ENCODE measurements around the gene AUTS2.

Gene AUTS2

DNA sequence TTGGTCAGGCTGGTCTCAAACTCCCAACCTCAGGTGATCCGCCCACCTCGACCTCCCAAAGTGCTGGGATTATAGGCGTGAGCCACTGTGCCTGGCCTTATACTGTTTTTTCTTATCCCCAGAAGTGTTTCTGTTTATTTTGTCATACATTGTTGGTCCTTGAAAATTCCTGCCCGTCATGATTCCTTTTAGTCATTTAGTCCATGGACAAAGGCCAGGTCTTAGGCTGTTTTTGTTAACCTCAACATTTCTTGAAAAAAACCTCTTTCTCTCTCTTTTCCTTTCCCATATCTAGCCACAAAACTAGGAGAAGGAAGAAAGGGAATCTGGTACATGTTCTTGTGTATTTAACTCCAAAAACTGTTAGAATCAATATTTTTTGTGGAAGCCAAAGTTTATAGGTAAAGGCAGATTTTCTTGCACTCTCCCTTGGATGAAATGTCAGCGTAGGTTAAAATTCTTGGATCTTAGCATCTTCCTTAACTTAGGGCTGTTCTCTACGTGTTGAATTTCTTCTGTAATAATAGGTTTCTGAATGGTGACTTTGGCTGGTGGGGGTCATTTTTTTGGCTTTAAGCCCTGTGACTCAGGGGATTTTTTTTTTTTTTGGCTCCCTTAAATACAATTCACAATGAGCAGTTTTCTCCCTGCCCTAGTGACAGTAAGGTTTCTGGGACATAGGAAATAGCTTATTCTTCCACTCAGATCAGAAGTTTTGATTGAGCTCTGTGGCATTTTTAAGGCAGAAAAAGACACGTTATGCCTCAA is 500.8 kb downstream of the AUTS2 start:
- DNase-seq: no peak

DNA sequence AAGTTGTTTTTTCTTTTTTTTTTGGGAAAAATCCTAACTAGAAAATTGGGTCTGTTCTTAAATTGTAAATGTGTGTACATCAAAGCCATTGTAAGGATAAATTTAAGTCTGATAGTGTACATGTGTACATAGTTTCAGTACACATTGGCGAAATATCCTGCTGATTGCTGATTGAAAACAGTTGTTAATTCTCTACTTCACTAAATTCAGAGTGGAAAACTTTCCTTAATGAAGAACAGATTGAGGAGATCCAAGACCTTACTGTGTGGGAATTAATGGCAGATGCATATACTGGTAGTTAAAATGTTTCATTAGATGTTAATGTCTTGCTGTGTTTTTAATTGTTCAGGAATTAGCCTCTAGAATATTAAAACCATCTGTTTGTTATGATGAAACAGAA is 506.0 kb downstream of the AUTS2 start:
- no peak for DNase-seq

DNA sequence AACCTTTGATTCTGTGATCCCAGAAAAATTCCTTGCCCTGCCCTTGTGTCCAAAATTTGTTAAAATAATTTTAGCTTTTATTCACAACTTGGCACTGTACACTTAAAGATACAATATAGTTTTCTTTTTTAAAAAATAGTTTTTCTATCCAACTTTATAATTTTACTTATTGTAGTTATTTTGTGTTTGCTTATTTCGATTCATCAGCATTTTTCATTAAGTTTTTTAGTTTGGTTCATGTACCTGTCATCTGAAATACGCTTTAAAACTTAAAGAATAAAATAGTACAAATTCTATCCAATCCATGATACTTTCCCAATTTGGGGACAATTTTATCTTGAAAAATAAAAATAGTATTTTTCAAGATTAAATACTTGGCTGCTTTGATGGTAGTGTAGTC is 514.8 kb downstream of the AUTS2 start:
- no peak for DNase-seq

DNA sequence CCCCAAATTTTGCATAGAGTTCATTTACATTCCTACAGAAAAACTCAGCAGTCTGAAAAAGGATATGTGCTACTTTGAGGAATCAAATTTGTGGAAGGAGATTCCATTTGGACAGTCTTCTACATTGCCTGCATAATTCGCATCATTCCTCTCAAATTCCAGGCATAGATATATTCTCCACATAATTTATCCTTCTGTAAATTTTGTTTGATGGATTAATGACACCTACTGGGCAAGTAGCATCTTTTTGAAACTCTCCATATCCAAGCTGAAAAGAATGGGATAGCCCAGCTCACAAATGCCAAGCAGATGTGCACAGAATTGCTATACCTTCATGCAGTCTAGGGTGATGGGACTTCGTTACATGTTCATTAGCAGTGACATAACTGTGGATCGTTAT is 515.3 kb downstream of the AUTS2 start:
- no peak for DNase-seq

DNA sequence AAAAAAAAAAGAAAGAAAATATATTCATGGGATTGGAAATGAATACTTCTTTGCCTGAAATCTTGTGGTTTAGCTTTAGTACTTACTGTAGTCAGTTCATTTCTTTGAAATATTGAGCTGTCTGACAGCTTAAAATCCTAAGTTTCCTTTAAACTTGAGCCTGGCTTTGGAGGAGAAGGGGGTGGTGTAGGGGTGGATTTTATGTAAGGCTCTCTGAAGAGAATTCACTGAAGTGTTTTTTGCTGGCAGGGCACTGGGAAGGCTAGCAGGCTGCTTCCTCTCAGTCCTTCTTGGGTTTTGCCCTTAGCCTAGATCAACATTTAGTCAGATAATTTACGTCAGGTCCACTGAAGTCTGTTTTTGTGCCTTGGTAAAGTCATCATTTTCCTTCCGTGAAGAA is 516.5 kb downstream of the AUTS2 start:
- no peak for DNase-seq

DNA sequence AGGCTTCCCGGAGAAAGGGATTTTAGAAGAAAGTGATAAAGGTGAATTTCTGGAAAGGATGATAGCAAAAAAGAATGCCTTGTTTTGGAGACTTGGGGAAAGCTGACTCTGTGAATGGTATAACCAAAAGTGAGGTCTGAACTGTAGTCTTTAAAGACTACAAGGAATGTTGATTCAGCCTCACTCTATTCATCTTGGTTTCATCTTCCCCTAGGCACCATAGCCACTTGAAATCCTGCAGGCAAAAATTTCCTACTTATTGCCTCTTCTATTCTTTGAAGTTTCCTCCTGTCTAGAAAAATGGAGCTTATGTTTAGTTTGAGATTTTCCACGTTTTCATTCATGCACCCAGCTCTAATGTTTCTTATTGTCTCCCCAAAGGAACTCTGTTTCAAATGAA is 518.0 kb downstream of the AUTS2 start:
- DNase-seq: no peak

DNA sequence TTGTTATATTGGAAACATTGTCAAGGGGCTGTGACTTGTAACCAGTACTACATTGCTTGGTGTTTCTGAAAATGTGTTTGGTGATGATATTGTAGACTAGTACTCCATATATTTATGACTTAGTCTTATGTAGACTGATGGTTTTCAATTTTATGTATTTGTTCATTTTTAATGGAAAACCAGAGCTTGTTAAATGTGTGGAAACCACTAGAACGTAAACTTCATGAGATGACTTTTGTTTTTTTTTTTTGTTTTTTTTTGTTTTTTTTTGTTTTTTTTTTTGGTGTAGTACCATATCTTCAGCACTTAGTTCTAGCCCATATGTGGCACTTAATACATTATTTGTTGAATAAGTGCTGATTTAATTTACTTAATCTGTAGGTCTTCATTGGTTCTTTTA is 518.6 kb downstream of the AUTS2 start:
- DNase-seq: no peak

DNA sequence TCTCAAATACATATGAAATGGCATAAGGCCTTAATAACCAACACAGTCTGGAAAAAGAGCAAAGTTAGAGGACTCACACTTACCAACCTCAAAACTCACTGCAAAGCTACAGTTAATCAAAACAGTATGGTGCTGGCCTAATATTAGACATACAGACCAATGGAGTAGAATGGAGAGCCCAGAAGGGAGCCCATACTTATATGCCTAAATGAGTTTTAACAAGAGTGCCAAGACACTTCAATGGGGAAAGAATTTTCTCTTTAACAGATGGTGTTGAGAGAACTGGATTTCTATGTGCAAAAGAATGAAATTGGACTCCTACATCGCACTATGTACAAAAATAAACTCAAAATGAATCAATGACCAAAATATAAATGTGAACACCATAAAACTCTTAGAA is 522.6 kb downstream of the AUTS2 start:
- no peak for DNase-seq

DNA sequence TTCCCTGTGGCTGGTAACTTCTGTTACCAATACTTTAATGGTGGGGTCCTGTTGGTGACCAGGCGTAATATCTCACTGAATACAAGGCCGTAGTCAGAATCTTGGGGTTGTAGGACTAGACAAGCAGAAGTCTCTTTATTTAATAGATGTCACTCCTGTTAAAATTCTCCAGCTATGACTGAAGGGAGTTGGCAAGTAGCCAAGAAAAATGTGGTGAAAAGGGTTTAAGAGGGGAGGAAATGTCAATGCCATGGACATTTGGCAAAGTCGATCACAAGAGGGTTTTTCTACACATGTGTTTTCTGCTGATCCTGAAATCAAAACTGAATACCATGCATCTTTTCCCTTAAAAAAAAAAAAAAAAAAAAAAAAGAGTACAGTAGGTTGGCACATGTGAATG is 533.5 kb downstream of the AUTS2 start:
- DNase-seq: no peak

DNA sequence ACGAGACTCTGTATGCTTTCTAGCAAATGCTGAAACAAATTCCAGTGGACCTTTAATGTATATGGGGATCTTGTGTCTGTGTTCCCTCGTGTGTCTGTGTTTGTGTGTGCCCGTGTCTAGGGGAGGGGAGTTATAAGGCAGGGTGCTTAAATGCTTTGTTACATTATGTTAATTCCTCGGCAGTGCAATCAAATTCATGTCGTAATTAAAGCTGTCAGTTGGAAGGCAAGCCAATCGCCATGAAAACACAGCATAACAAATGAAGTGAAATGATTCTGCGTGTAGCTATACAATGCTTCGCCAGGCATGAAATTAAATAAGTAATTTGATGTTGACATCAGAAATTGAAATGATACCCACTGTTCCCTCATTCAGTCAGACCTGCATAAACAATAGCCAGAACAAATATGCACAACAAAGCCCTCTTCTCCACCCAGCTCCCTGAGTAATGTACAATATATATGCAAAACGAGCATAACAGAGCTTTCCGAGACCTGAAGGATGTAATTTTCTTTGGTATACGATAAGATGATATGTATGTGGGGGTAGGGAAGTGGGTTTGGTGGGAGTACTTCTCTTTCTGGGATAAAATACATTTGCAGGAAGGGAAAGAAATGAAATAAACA is 534.1 kb downstream of the AUTS2 start:
- DNase-seq: no peak

DNA sequence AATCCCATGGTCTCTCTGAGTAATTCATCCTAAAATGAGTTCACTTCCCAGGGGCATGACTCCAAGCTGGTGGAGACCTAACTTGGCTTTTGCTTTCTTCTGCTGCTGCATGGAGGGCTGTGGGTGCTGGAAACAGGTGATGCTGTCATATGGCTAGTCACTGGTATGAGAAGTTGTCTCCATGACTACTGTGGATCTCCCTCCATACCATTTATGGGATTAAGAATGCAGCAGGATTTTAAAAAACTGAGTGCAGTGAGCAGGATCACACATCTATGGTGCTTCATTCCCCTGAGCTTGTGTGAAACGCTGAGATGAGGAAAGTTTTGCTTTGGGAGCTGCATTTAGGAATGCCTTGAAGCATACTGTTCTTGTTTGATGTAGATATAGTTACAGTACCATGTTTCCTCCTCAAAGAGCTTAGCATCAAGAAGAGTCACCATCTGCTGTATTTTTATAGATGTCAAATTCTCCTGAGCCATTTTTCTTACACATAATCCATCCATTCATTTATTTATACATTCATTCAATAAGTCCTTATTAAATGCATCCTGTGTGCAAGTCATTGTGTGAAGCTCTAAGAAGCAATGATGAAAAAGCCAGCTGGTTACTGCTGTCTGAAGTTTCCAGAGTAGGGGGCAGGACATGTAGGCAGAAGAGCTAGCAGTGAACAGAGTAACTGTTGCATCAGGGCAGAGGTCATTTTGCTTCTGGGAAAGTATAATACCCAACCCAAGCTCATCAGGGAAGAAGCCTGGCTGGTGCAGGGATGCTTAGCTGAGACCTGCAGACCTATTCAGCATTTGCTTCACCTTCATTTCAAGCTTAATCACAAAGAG is 534.8 kb downstream of the AUTS2 start:
- DNase-seq: no peak

DNA sequence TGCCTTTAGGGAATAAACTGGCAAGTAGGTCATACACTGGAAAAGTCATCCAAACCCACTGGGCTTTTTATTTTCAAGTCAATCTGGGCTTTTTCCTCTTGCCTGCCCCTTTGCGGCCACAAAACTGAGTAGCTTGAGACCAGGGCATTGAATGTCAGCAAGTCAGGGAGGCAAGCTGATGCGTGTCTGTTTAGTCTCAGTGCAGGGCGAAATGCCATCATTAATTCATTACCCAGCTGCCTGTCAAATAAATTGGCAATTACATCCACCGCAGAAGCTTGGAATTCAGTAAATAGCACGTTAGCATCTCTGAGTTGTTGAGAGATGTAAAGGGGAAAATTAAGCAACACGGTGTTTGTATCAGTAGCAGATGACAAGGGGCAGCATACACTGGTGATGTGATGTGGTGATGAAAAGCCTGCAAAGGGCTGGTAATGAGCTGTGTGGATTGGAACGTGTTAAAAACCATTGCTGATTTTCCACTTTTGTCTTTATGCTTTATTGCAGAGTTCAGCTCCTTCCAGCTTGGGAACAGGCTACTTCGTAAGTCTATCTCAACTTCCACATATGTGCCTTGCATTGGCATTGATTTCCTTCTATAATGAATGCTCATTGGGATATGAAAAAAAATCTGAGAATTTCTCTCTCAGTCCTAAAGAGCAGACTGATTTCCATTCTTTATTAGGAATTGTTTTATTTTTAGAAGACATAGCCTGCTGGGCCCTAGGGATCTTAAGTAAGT is 535.9 kb downstream of the AUTS2 start:
- no peak for DNase-seq

DNA sequence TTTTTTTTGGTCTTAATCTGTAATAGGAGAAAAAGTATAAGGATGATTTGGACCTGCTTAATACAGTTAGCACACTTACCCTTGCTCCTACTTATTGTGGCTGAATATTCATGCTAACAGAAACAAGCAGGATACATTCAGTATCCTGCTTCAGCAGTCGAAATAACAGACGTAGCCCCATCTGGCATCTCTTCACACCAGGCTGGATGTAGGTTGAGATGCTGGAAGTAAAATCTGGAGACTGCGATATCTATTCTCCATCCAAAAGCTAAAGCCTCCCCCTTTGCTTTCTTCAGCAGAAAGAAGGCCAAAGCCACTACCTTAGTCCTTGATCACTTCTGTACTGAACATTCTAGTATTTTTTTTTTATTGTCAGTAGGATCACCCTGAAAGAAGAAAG is 537.4 kb downstream of the AUTS2 start:
- no peak for DNase-seq

DNA sequence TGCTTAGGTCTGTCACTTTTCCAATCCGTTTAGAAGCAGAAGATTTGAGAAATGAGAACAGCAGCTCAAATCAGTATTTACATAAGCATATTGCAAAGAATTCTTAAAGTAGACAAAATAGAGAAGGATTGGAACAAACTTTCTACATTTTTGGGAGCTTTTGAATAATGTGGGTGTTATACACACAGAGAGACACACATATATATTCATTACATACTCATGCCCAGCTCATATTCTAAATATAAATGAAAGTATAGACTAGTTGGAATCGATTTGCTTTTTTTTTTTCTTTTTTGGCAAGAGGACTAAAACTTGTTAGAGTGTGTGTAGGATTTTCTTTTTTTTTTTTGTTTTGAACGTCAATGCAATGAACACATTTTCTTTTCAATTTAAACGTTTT is 538.9 kb downstream of the AUTS2 start:
- no peak for DNase-seq

DNA sequence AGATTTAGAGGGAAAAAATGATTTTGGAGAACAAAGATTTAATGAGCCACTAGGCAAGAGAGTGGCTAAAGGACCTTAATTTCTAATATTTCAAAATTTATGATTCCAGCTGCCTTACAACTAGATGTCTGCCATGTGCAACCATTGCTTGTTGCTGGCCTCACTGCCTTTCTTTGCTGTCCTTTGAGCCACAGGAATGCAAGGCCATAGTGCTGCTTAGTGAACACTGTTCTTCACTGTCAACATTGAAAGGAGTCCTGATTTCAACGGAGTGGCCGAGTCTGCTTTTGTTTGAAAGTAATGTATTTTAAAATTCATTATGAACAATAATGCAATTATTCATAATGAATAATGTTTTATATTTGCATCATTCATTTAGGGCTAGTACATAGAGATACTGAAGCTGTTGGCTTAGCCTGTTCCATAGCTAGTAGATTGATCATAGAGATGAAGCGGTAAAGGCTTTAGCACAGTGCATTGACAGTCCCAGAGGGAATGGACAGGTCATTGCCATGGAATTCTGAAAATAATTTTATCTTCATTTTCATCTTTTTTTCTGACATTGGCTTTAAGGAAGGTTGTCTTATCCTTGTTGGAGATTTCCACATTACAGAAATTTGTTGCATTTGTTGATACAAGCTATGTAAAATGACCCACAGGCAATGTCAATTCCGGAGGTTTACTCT is 544.1 kb downstream of the AUTS2 start:
- no peak for DNase-seq

DNA sequence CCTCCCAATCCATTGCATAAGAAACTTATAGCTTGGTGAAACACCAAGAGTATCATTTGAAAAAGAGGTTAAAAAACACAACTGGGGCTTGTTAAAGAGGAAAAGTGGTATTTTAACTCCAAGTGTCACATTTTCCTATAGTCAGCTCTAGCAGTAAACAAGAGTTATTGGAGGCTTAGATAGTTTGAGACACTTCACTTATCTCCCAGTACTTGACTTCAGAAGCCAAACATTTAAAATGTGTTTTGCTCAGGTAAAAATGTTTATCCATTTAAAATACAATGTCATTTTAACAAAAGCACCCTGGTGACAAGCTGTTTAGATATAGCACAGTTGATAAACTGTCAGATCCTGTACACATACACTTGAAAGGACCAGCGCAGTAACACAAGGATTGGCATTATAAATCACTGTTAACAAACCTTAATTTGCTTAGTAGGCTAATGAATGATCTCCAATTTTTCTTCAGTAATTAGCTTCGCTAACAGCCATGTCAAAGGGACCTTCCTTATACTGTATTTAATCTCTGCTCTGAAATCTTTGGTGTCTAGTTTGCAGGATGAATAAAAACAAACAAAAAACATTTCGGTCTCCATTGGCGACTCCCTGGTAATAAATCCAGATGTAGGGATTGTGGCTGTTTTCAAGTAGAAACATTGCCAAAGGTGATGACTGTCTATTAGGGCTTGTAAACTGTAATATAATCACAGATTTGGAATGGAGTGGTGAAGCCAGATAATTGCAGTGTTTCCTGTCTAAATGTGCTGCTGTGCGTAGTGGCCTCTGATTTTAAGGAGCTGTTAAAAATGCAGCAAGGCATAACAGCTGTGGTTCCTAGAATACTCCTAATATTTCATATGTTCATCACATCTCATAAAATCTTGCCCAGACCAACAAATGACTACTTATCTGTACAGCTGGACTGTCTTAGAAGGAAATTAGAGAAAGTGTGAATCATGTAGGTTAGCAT is 545.1 kb downstream of the AUTS2 start:
- no peak for DNase-seq

DNA sequence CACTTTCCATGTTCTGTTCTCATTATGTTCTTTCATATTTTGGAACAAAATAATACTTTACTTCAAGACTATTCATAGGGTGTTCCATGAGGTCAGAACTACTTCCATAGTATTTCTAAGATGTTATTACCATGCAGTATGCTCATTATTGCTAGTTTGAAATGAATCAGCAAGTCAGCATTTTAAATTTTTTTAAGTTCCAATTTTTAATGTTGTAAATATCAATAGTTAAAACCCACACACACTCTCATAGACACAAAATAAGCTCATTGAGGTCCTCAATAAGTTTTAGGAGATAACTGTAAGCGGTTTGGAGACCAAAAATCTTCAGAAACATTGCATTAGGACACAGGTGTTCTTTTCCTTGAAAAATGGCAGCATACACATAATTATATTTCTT is 550.7 kb downstream of the AUTS2 start:
- no peak for DNase-seq

DNA sequence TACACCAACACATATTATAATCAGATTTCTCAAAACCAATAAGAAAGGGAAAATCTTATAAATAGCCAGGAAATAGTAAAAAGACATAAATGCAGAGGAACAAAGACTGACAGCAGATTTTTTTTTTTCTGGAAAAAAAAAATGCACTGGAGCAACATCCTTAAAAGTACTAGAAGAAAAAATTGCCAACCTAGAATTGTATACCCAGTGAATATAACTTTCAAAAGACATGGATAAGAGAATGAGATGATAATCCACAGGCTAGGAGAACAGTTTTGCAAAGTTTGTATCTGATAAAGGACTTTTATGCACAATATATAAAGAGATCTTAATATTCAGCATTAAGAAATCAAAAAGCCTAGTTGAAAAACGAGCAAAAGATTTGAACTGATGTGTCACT is 554.0 kb downstream of the AUTS2 start:
- no peak for DNase-seq

DNA sequence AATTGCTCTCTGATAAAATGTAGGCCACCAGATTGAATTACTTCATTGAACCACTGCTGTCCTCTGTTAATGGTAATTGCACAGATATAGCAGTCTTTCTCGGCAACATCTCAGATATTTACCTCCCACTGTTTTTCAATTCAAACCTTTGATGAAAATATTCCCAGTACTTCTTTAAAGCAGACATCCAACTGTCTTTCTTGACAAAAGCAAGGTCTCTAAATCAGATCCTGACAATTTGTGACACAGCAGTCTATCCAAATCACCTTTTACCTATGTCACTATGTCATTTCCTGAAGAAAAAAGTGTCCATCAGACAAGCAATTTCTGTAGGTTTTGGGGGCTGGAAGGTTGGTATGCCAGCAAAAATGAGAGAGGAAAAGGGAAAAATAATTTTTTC is 555.7 kb downstream of the AUTS2 start:
- no peak for DNase-seq

DNA sequence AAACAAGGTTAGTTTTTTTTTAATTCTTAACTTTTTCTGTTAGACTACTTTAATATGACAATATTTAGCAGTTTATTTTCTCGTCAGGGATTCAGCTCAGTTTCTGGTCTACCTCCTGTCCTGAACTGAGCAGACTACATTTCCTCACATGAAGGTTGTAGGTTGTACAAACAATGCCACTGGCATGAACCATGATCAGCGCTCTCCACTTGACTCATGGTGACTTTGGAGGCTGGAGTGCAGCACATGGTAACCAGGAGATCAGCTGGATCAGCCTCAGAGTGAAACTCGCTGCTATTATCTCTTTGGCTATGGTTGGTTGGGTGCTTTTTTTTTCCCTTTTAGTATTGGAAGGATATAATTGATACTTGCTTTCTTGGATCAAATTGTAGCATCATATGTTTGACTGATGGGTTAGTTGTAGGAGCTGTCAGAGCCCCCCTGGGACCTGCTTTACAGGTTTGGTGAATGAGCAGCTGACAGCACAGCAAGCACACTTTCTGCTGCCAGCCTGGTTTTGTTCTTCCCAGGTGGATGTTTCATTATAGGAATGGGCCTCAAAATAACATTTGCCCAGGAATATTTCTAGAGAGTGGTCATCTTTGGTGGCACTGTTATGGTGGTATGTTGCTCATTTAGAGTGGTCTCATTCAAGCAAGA is 556.4 kb downstream of the AUTS2 start:
- no peak for DNase-seq

DNA sequence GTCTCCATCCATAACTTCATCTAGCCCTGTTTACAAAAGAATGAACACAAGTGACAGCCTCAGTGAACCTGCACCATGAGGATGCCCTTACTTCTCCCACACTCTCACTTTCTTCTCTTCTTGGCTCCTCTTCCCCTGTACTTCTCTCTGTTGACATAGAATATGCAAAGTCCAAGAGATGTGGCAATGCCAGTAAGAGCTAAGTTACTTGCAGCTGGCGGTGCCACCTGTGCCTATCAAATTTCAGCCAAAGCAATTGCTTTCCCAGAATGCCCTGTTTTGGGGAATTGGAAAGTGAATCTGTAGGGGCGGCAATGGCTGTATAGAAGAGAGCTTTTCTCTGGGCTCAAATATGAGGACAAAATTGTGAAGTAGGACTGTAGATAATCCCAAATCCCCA is 557.8 kb downstream of the AUTS2 start:
- DNase-seq: no peak

Measured in inflammatory macrophage treated with lipopolysaccharide for 1 hour (primary cell).